Measurements from ENCODE around the gene GNG7.
"Not testable (repeated sequence)": the region's sequence is repeated elsewhere in the genome, so short reads cannot be mapped to it uniquely, and the experiment has no call there.

GNG7 gene

DNA sequence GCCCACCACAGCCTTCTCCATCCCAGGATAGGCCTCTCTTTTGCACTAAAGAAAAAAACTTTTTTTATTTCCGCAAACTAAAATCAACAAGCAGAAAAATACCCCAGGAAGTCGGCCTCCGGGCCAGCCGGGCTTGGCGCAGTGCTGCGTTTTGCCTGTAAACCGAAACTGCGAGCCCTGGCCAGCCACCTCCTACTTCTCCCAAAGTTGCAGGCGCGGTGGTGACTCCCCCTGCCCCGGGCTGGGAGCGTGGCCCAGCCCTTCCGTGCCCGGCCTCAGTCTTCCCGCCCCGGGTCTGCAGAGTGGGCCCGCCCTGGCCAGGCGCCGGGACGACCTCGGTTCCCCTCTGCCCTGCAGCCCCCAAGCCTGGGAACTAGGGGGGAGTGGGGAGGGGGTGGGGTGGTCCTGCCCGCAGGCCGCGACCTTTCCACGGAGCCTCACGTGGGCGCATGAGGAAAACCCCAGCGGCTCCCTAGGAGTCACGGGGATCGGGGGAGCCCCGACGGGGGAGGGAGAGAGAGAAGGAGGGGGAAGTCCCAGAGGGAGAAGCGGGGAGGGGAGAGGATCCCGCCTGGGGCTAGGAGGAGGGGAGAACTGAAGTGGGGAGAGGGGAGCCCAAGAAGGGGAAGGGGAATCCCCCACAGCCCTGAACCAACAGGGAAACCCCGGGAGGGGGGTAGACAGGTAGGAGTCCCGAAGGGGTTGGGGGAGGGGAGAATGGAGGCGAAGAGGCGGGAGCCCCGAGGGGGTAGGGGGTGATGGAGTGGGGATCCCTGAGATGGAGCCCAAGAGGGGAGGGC, 223.5 kb downstream of the GNG7 start:
- DNase-seq, result peak; percentile 63

DNA sequence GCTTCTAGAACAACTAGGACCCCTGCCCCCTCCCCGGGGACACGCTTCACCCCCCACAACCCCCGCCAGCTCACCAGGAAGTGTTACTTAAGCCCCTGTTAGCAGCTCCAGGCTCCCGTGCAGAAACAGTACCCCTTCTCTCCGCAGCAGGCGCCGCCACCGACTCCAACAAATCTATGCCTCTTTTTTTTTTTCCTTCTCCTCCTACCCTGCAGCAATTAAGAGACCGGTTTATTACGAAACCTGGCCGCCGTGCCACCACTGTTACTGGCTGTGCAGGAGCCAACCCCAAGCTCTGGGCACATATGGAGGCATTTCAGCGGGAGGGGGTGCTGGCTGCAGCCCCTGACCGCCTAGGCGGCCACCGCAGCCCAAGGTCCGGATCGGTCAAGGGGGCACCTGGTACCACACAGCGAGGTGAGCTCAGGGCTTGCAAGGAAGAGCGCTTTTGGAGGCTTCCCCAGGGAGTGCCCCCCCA, 224.2 kb downstream of the GNG7 start:
- peak; percentile 49 for DNase-seq

DNA sequence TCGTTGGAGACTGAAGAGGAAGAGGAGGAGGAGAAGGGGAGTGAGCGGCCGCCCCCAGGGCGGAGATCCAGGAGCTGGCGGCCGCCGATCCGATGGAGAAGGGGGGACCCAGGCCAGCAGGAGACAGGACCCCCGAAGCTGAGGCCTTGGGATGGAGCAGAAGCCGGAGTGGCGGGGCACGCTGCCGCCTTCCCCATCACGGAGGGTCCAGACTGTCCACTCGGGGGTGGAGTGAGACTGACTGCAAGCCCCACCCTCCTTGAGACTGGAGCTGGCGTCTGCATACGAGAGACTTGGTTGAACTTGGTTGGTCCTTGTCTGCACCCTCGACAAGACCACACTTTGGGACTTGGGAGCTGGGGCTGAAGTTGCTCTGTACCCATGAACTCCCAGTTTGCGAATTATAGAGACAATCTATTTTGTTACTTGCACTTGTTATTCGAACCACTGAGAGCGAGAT, 224.7 kb downstream of the GNG7 start:
- DNase-seq, result no peak

DNA sequence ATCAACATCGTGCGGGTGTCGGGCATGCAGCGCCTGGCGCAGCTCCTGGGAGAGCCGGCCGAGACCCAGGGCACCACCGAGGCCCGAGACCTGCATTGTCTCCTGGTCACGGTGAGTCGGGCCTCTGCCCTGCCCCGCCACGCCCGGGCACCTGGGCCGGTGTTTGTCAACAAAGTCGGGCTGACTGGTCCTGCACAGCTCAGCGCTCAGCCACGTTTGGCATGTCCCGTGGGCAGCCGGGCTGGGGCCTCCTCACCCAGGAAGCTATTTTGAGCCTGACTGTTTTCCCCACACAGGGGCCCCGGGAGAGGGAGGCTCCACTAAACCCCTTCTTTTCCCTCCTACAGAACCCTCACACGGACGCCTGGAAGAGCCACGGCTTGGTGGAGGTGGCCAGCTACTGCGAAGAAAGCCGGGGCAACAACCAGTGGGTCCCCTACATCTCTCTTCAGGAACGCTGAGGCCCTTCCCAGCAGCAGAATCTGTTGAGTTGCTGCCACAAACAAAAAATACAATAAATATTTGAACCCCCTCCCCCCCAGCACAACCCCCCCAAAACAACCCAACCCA, 225.3 kb downstream of the GNG7 start:
- DNase-seq, result no peak

DNA sequence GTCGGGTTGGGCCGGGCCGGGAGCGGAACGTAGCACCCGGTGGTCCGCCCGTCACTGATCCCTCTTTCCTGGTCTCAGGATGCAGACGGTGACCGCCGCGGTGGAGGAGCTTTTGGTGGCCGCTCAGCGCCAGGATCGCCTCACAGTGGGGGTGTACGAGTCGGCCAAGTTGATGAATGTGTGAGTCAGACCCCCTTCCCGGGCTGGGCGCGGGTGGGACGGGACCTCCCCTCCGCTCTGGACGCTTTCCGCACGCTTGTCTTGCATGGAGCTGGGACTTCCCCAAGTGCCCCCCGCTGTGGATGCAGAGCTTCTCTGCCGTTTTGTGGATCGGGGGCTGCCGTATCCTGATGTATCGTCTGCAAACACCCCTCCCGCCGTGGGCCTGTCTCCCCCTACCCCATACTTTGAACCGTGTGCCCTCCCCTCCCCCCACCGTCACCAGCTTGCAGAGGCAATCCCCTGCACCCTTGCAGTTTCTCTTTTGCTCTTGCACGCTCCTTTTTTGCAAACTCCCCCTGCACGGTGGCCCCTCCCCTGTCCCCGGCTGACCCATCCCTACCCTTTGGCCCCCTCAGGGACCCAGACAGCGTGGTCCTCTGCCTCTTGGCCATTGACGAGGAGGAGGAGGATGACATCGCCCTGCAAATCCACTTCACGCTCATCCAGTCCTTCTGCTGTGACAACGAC, 225.9 kb downstream of the GNG7 start:
- peak; percentile 62 for DNase-seq

DNA sequence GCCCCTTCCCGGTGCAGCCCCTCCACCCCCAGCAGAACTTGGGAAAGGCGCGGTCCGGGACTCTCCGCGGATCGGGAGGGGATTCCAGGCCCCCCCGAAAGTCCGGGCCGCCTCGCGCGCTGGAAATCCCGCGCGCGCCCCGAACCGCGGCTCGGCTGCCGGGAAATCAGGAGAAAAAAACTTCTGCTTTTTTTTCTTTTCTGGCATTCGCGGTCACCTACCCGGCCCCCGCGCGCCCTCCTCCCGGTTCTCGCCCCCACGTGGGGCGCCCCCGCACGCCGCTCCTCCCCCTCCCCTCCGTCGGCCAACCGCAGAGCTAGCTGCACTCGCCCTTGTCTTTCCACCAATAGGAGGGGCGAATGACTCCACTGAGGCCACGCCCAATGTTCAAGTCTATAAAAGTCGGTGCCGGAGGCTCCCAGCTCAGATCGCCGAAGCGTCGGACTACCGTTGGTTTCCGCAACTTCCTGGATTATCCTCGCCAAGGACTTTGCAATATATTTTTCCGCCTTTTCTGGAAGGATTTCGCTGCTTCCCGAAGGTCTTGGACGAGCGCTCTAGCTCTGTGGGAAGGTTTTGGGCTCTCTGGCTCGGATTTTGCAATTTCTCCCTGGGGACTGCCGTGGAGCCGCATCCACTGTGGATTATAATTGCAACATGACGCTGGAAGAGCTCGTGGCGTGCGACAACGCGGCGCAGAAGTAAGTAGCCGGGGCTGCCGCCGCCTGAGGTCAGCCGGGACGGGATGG, 226.6 kb downstream of the GNG7 start, which contains the start of gene GADD45B:
Gene GADD45B (plus strand): TSS at position 426 of the 749 bp plus-strand sequence. CDS start 232 bp downstream, at position 658.
- DNase-seq, result peak; percentile 98

DNA sequence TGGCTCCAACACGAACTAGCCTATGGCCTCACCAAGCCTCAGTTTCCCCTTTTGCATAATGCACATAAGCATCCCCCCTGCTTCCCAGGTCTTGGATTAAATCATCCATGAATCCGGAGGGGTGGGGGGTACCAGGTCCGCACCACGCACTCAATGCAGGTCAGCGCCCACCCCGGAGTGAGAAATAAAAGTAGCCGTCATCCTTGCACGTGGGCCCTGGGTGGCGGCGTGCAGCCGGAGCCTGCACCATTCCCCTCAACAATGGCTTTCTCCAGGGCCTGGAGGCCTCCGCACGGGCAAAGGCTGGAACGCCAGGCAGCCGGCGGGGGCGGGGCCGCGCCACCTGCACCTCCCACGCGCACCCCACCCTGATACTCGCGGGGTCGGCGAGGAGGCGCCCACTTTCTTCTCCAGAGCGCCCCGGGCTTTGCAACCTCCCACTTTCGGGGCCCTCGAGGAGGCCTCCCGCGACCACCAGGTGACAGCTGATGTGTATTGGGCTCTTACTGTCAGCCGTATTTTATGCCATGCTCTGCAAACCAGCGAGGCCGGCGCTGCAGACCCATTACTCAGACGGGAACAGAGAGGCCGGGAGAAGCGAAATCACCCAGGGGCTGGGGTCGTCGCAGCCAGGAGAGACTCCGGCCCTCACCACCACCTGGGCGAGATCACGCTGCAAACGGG, 227.3 kb downstream of the GNG7 start:
- peak; percentile 58 for DNase-seq

DNA sequence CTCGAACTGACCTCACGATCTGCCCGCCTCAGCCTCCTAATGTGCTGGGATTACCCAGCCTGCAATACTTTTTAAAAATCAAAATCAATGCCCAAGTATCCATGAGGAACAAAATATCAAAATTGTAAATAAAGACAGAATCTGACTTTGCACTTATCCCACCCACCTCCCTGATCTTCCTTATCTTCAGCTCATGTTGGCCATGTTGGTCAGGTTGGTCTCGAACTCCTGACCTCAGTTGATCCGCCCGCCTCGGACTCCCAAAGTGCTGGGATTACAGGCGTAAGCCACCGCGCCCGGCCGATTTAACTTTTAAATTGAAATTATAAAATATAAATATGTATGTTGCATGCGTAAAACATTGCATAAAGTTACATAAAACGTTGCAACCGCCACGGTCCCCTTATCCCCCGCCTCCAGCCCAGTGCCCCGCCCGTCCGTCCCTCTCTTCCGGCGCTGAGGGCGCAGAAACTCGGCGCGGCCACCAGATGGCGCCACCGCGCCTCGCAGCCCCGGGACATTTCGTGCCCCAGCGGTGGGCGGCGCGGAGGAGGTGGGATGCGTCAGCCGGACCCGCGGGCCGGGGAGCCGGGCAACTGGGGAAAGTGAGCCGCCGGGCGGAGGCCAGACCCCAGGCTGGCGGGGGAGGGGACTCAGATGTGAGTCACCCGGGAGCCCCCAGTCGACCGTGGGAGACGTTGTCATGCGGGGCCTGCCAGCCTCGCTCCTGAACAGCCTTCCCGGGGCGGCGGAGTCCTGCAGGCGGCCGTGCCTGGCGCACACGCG, 228.1 kb downstream of the GNG7 start:
- DNase-seq, result peak; percentile 85

DNA sequence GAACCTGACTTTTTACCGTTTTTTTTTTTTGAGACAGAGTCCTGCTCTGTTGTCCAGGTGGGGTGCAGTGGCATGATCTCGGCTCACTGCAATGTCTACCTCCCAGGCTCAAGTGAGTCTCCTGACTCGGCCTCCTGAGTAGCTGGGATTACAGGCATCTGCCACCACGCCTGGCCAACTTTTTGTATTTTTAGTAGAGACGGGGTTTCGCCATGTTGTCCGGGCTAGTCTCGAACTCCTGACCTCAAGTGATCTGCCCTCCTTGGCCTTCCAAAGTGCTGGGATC, 232.6 kb downstream of the GNG7 start:
- not testable (repeated sequence) for DNase-seq

DNA sequence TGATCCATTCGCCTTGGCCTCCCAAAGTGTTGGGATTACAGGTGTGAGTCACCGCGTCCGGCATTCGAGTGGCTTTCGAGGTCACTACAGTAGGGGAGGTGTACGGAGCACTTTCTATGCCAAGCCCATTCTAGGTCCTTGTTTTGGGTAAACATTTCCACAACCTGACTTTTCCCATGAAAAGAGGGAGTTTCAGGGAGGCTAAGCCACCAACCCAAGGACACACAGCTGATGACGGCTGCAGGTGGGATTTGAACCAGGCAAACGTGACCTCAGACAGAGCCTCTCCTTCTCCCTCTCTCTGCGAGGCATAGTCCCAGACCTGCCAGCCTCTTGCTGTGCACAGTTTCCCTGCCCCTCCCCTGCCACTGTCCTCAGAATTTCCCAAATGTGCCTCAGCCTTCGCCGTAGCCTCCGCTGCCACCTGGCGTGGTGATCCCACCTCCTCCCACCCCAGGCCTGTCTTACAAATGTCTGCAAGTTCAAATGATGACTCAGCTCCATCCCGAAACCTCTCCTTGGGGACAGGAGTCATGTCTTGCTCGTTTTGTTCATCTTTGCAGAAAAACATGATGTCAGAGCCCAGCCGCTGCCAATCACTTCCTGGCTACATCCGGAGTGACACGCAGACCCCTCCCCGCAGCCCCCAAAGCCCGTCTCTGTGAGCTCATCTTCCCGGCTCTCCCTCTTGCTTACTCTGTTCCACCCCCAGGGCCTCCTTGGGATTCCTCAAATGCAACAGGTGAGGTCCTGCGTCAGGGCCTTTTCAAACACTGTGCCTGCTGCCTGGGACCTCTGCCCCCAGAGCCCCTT, 233.2 kb downstream of the GNG7 start:
- DNase-seq, result no peak

DNA sequence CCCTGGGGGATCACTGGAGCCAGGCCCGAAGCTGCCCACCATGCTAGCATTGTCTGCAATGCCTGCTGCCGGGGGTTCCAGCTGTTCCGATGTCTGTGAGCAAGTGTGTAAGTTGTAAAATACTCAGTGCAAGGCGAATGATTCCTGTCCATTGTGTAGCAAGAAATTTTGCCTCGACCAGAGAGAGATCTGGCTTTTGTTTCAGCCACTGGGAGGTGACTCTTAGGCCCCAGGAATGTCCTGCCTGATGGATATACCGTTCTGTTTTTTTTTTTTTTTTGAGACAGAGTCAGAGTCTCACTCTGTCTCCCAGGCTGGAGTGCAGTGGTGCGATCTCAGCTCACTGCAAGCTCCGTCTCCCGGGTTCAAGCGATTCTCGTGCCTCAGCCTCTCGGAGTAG, 233.9 kb downstream of the GNG7 start:
- no peak for DNase-seq

DNA sequence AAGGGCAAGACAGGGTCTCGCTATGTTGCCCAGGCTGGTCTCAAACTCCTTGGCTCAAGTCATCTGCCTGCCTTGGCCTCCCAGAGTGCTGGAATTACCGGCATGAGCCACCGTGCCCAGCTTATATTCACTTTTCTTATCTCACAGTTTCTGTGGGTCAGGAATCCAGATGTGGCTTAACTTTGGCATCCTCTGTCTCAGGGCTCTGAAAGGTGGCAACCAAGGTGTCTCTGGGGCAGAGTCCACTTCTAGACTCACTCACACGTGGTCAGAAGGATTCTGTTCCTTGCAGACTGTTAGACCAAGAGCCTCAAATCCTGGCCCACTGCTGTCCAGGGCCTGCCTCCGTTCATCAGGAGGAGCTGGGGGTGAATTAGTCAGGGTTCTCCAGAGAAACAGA, 238.1 kb downstream of the GNG7 start:
- DNase-seq, result no peak

DNA sequence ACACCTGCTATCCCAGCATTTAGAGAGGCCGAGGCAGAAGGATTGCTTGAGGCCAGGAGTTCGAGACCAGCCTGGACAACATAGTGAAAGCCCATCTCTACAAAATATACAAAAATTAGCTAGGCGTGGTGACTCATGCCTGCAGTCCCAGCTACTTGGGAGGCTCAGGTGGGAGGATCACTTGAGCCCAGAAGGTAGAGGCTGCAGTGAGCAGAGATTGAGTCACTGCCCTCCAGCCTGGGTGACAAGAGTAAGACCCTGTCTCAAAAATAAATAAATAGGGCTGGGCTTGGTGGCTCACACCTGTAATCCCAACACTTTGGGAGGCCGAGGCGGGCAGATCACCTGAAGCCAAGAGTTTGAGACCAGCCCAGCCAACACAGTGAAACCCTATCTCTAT, 238.8 kb downstream of the GNG7 start:
- not testable (repeated sequence) for DNase-seq

DNA sequence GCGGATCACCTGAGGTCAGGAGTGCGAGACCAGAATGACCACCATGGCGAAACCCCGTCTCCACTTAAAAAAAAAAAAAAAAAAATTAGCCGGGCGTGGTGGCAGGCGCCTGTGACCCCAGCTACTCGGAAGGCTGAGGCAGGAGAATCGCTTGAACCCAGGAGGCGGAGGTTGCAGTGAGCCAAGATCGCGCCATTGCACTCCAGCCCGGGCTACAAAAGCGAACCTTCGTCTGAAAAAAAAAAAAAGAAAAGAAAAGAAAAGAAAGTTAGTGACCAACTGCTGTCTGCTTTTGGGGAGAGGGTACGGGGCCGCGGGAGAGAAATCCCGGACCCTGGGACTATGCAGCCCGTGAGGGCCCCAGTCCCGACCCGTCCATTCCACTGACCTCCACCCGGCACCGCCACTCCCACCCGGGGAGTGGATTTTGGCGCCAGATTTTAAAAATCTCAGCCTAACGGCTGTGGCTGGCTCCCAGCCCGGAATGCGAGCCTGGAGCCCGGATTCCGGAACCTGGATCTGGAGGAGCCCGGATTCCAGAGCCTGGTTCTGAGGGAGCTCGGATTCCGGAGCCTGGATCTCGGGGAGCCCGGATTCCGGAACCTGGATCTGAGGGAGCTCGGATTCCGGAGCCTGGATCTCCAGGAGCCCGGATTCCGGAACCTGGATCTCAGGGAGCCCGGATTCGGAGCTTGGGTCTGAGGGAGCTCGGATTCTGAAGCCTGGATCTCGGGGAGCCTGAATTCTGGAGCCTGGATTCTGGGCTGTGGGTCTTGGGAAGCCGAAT, 239.7 kb downstream of the GNG7 start:
- DNase-seq, result no peak

DNA sequence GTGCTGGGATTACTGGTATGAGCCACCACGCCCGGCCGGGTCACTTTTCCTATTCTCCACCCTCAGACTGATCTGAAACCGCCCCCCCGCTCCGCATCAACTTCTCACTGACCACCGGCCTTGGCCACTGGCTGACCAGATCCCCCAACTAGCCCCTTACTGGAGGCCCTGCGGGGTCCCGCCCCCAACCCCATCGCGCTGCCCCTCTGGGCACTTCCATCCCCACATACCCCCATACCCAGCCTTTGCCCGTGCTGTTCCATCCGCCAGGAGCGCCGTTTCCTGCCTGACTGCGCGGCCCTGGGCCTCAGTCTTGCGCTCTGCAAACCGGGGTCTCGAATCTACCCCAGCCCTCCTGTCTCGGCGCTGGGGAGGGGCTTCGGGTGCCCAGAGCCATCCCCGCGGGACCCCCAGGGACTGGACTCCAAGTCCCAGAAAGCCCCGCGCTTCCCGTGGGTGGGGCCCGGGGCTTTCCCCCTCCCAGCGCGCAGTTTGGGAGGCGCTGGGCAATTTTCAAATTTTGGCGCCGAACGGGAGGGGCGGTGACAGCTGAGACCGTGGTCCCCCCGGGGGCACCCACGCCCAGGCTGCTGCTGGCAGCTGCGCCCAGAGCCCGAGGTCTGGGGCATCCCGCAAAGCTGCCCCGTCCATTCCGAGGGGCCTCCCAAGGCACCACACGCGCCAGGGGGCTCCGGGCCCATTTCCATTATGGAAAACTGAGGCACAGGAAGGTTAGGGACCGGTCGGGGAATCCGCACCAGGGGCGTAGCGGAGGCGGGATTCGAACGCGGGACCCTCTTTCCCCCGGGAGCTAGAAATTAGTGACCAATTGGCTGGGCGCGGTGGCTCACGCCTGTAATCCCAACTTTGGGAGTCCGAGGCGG, 240.5 kb downstream of the GNG7 start:
- peak; percentile 35 for DNase-seq

Data from CD4-positive, alpha-beta T cell treated with Interleukin-4 for 4 hours (primary cell).